OCI-M2 (cell line): ENCODE data around the gene YPEL2.
A peak's percentile ranks its signal among the peaks of the same experiment; 100 is the strongest.
"Not testable (repeated sequence)": the region's sequence is repeated elsewhere in the genome, so short reads cannot be mapped to it uniquely, and the experiment has no call there.

ENCODE experiments used
- DNase-seq: peaks from one replicate; lab custom pipeline; 2025; ENCODE audit not compliant: unreplicated experiment; lab: John Stamatoyannopoulos, UW

The YPEL2 gene, protein sequence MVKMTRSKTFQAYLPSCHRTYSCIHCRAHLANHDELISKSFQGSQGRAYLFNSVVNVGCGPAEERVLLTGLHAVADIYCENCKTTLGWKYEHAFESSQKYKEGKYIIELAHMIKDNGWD

DNA sequence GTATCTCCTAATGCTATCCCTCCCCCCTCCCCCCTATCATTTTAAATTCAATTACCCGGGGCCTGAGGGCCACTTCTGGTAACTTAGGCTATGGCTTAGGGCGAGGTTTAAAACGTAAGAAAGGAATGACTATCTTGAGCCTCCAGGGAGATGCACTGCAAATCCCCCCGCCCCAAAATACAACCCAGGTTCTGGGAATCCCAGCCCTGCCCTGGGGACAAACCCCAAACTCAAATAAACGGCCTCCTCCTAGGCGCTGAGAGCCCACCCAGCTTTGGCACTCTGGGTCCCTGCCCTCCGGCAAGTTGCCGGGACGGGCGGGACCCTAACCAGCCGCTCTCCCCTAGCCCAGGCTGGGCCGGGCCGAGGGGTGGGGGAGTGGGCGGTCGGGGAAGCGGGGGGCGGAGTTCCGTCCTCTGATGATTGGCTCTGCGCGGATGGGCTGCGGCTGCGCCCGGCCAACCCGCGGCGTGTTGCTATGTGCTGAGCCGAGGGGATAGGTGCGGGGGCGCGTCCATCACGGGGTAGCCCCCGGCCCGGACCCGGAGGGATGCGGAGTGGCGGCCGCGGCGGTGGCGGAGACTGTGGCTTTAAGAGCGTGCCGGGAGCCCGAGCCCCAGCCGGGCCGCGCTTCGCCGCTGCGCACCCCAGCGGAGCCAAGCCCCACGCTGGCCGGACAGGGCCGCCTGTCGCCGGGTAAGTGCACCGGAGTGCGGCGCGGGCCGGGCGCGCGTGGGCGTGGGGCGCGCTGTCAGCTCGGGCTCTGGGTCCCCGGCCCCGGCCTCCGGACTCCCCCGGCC is at the start of gene YPEL2:
Gene YPEL2, plus strand, starts transcription at position 527 of the 800 bp plus-strand sequence. CDS start 21,755 bp downstream, outside the sequence.
- DNase-seq: peak; percentile 45

DNA sequence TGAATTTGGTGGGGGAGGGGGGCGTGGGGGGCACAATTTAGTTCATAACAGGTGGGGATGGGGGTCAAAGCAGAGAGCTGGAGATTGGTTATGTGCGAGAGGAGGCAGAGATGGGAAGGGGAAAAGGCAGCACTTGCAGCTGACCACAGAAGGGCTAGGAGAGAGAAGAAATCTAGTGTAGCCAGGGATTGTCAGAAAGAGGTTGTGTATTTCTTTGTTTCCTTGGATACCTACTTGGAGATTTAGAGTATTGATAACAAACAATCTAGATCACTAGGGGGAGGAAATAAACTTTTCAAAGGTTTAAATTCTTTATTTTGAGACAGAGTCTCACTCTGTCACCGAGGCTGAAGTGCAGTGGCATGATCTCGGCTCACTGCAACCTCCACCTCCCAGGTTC is 47.1 kb upstream of the YPEL2 start:
- no peak for DNase-seq

DNA sequence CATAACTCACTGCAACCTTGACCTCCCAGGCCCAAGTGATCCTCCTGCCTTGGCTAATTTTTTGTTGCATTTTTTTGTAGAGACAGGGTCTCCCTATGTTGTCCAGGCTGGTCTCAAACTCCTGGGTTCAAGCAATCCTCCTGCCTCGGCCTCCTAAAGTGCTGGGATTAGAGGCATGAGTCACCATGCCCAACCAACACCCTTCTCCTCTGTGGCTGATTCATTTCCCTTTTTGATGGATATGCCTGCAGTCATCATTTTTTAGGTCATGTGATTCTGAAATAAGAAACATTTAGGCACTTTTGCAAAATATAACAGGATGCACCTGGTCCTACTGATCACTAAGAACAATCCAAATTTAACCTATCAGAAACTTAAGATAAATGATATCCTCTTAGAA is 44.0 kb upstream of the YPEL2 start:
- no peak for DNase-seq

DNA sequence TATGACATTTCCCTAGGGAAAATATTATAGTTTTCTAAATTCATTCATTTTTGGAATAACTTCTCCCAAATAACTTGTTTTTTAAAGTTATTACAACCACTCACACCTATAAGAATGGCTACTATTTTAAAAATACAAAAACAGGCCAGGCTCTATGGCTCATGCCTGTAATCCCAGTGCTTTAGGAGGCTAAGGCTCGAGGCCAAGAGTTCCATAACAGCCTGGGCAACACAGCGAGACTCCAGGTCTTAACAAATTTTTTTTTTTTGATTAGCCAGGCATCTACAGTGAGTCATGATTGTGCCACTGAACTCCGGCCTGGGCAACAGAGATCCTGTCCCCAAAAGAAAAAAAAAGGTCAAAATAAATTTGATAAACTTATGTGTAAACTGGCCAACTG is 43.6 kb upstream of the YPEL2 start:
- DNase-seq: no peak

DNA sequence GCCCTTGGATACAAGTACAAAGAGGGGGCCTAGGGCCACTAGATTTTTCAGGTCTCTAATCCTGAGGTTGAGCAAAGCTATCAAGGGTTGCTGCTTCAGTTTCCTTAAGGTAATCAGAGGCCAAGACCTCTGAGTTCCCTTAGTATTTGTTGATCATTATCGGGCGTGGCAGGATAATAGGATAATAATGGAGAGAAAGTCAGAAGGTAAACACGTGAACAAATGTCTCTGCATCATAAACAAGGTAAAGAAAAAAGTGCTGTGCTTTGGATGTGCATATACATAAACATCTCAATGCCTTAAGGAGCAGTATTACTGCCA is 41.5 kb upstream of the YPEL2 start:
- DNase-seq: no peak

DNA sequence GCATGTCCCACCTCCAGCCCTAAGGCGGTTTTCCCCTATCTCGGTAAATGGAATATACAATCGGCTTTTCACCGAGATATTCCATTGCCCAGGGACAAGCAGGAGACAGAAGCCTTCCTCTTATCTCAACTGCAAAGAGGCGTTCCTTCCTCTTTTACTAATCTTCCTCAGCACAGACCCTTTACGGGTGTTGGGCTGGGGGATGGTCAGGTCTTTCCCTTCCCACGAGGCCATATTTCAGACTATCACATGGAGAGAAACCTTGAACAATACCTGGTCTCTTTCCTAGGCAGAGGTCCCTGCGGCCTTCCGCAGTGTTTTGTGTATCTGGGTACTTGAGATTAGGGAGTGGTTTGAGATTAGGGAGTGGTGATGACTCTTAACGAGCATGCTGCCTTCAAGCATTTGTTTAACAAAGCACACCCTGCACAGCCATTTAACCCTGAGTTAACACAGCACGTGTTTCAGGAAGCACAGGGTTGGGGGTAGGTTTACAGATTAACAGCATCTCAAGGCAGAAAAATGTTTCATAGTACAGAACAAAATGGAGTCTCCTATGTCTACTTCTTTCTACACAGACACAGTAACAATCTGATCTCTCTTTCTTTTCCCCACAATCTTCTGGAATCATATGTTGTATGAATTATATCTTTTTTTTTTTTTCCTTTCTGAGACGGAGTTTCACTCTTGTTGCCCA is 41.0 kb upstream of the YPEL2 start:
- peak; percentile 43 for DNase-seq

DNA sequence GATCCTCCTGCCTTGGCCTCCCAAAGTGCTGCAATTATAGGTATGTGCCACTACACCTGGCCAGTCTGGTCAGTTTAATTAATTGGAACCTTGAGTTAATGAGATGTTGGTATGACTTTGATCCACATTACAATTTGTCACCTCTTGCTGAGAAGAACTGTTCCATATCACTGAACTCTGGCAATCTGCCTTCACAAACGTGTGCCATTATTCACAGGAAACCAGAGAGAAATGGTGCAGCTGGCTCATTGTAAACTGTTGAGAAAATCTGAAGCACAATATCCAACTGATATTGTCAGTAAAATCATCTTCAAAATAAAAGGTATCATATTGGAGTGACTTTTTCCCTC is 39.3 kb upstream of the YPEL2 start:
- DNase-seq: no peak

DNA sequence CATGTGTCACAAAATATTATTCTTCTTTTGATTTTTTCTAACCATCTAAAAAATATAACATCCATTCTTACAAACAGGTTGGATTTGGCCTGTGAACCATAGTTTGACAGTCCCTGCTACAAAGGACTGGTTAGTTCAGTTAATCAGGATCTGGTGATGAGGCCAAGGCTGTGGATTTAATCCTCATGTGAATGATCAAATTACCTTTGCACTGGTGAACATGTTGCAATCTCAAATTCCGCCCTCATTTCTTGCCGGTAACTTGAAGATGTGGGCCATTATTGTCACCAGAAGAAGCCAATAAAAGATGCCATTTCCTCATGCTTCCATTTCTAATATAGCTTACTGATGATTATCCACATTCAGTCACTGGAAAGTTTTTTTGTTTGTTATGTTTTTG is 35.3 kb upstream of the YPEL2 start:
- no peak for DNase-seq

DNA sequence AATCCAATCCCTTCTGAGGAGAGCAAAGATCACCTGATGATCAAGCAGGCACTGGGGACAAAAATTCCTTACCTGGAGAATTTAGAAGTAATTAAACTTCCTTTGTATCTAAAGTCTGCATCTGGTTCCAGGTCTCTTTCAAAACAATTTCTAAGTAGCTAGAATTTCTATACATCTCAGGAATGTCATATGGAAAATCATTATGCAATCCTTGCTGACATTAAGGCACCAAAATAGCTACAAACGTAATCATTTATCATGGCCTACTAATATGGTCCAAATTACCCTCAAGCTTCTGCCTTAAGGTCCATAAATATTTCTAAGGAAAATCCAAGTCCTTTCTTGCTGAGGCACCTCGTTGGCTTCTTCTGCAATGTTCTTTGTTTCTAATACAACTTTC is 32.9 kb upstream of the YPEL2 start:
- DNase-seq: no peak

DNA sequence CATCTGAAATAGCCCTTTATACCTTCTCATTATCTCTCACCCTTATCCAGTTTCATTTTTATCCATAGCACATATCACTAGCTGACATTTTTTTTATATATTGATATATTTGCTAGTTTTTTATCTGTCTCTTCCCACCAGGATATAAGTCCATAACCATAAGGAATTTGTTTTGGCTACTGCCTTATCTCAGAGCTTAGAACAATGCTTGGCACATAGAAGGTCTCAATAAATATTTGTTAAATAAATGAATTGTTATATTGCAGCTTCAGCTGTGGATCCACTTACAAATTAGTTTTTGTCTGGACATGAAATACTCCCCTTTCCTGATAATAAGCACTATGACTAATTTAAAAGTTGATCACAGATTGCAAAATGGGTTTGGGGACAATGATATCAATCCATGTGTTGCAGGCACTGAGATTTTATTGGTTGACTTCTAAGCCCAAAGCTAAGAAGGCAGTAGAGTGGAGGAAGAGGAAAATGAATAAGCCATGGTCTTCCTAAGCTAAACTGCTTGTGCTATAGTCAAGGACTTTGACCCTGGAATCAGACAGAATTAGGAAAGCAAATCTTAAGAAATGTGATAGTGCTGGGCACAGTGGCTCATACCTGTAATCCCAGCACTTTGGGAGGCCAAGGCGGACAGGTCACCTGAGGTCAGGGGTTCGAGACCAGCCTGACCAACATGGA is 31.9 kb upstream of the YPEL2 start:
- no peak for DNase-seq

DNA sequence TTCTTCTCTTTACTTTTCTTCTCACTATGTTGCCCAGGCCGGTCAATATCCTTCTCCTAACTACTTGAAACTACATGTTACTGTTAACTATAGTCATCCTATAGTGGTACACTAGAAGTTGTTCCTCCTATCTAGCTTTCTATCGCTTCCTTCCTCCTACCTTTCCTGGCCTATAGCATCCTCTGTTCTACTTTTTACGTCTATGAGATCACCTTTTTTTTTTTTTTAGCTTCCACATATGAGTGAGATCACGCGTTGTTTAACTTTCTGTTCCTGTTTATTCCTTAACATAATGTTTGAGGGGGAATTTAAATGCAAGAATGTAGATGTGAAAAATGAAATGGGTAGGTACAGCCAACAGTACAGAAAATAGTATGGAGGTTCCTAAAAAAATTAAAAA is 30.5 kb upstream of the YPEL2 start:
- no peak for DNase-seq

DNA sequence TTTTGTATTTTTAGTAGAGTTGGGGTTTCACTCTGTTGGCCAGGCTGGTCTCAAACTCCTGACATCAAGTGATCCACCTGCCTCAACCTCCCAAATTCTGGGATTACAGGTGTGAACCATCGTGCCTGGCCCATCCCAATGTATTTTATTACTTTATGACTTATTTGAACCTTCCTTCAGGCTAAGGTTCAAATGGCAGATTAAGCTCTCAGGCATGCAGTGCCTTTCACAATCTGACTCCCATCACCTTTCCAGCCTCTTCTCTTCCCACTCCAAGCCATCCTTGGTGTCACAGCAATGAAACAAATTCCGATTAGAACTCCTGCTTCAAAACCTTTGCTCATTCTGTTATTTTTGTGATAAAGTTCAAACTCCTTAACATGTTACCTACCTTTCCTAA is 26.6 kb upstream of the YPEL2 start:
- DNase-seq: no peak

DNA sequence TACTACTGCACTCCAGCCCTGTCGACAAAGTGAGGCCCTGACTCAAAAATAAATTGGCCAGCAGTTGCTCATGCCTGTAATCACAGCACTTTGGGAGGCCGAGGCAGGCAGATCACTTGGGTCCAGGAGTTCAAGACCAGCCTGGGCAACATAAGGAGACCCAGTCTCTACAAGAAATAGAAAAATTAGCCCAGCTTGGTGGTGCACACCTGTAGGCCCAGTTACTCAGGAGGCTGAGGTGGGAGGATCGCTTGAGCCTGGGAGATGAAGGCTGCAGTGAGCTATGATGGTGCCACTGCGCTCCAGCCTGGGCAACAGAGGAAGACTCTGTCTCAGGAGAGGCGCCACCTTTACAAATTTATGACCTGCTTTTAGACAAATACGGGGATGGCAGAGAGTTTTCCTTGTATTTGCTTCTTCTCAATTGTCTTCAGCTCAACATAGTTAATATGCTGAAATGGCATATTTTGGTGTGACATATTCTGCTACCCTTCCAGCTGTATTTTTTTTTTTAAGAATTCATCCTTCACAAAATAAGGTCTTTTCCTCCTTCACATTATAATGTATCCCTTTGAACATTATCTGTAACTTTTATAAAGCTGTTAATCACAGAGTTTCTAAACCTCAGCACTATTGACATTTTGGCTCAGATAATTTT is 21.1 kb upstream of the YPEL2 start:
- DNase-seq: no peak

DNA sequence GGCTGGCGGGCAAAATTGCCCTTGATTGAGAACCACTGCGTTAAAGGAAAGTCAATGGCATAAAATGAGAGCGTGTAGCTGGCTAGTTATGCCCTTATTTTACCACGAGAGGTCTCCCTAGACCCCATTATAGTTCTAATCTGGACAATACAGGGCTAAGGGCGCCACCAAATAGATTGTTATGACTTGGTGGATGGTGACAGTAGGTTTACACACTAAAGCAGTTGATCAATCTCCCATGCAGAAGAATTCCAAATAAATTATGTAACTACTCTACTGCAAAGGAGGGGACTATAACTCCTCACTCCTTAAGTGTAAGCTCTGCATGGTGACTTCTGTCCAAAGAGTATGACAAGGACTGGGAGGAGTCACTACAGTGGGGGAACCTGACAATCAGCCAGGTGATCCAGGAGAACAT is 20.4 kb upstream of the YPEL2 start:
- peak; percentile 46 for DNase-seq

DNA sequence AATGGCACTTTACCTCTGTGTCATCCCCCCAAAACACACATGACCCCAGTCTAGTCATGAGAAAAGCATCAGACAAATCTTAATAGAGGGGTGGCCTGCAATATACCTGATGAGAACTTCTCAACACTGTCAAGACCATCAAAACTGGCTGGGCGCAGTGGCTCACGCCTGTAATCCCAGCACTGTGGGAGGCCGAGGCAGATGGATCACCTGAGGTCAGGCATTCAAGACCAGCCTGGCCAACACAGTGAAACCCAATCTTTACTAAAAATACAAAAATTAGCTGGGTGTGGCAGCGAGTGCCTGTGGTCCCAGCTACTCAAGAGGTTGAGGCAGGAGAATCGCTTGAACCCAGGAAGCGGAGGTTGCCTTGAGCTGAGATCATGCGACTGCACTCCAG is 19.9 kb upstream of the YPEL2 start:
- not testable (repeated sequence) for DNase-seq

DNA sequence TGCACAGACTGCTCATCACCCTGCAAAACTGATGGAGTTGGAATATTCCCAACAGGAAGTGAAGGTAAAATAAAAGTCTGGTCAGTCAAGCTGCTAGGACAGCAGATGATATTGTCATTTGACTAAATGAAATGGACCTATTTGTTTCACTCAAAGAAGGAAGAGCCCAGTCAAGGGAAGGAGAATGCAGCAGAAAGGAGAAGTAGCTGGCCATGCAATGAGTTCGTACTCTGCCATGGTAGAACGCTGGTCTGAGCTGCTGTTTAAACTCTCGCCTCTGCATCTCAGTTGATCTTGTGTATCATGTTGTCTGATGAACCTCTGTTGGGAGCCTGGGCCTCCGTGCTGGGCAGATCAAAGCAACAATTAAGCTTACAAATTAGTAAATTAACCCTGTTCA is 15.6 kb upstream of the YPEL2 start:
- DNase-seq: no peak

DNA sequence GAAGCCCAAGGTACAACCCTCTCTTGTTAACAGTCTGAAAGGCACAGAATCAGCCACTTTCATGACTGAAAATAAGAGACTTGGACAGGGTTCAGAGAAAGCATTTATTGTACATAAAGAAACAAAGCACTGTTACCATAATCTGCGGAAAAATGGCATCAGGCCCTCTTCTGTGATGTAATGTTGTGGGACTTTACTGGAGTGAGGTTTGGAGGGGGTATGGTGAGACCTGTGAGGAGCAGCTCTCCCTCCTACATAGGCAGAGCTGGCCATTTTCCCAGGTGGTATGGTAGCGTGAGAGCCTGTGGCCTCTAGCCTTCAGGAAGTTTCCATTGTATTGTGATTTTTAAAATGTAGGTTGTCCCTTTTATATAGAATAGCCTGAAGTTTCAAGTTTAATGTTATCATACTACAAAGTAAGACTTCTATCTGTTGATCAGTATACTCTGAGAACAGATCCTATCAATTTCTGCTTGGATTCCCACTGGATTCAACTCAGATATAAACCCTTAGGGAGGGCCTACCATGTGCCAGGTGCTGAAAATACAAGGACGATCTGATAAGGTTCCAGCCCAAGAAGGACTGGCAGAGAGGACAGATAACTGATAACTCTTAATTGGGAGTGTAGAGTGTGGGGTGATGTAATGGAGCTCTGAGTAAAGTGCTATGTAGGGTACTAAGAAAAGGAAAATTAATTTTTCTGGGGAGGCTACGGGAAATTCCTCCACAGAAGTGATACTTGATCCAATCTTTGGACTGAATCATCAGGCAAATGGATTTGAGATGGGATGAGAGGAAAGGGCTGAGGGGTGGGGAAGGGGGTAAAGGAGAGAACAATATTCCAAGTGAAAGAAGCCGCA is 4.1 kb upstream of the YPEL2 start:
- DNase-seq: no peak

DNA sequence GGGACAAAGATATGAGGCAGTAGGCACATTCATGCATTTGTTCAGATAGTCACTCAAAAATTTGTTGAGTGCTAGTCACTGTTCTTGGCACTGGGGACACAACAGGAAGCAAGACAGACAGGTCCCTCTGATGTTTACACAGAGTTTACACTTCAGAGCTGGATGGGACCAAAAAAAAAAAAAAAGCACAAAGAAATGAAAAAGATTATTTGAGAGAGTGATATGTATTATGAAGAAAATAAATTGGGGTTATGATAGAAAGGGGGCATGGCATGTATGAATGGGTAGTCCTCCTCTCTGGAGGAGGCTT is 3.5 kb upstream of the YPEL2 start:
- DNase-seq: no peak

DNA sequence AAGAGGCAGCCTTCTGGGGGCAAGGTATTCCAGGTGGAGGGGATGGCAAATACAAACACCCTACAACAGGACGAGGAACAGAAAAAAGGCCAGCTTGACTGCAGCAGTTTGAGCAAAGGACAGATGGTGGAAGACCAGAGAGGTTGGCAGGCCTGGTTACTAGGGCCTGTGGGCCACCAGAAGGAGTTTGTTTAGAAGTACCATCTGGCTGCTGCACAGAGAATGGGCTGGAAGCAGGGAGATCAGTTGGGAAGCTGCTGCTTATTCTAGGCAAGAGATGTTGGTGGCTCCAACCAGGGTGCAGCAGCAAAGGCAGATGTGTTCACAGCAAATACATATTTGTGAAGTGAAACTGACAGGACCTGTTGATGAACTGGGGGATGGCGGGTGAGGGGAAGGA is 2.9 kb upstream of the YPEL2 start:
- no peak for DNase-seq

DNA sequence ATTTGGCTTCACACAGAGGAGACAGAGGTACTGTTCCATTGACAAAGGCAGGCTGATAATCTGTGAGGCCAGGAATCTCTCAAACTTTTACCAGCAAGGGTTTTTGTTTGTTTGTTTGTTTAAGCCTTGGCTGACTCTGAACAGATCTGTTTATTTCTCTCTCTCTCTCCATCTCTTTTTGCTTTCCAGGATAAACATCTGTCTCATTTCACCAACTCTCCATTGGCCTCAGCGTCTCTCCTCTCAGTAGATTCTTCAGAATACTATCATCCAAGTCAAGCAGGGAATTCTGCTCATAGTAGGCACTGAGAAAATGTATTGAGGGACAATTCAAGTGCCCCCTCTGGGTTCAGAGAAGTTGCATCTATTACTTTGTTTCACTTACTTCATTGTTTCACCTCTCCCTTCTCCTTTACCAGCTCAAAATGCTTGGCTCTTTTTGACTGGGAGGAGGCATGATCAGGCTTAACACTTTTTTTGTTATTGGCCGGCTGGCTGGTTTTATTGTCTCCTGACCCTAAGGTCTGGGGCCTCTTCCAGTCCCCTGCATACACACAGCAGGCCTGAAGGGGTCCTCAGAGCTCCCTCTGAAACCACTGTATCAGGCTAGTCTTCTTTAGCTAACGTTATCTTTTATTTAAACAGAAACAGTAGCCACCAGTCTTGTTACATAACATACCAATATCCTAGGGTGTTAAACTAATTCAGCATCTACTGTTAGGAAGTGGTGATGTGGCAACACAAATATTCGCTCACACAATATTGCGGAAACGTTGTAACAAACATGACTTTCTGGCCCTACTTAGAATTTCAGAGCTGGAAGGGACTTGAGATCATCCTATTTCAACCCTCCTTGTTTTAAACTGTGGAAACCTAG is 2.0 kb upstream of the YPEL2 start:
- DNase-seq: no peak
